H1 (cell line): ENCODE data around the gene UQCRQ.

Experiments used
- CHD2 ChIP-seq: IDR thresholded peaks from 2 replicates; pipeline ENCODE4 v1.6.1; 2012; ENCODE audit warnings: low read length, improper control_type of control experiment
- CTCF ChIP-seq, 3 experiments: IDR thresholded peaks; 1 replicate in 2 of 3; 2 replicates in 1 of 3; pipeline versions ENCODE4 v1.5.1 to v1.6.1; 2011; ENCODE audit warnings: low read length in 3 of 3, mild to moderate bottlenecking in 3 of 3, inconsistent platforms in 2 of 3, low read depth in 1 of 3, moderate library complexity in 1 of 3; ENCODE audit not compliant: insufficient read depth in 1 of 3; ENCODE audit errors: control extremely low read depth in 1 of 3
- EZH2 ChIP-seq: fragments of 200-600 bp; sonication (generic); IDR thresholded peaks from 2 replicates; pipeline ENCODE4 v1.7.1; 2012; ENCODE audit warnings: low read depth, mild to moderate bottlenecking, moderate library complexity, low read length, inconsistent platforms; ENCODE audit not compliant: severe bottlenecking
- GTF2F1 ChIP-seq: IDR thresholded peaks from 2 replicates; pipeline ENCODE4 v1.6.1; 2012; ENCODE audit warnings: low read depth, low read length, improper control_type of control experiment, borderline replicate concordance
- HDAC6 ChIP-seq: IDR thresholded peaks from one replicate; pipeline ENCODE4 v1.7.1; 2012; ENCODE audit warnings: low read depth, mild to moderate bottlenecking, inconsistent platforms, low read length, moderate library complexity
- KDM4A ChIP-seq: IDR thresholded peaks from one replicate; pipeline ENCODE4 v1.7.1; 2012; ENCODE audit warnings: low read depth, mild to moderate bottlenecking, moderate library complexity, low read length, inconsistent platforms; ENCODE audit not compliant: severe bottlenecking
- POLR2A ChIP-seq, 2 experiments: IDR thresholded peaks; 1 replicate in 1 of 2; 2 replicates in 1 of 2; pipeline ENCODE4 v1.6.1; 2011; ENCODE audit warnings: low read depth in 2 of 2, low read length in 2 of 2, mild to moderate bottlenecking in 2 of 2; ENCODE audit errors: control extremely low read depth in 1 of 2
- POLR2AphosphoS5 ChIP-seq: IDR thresholded peaks from 2 replicates; pipeline ENCODE4 v1.6.1; 2011; ENCODE audit warnings: low read depth, low read length
- RBBP5 ChIP-seq: IDR thresholded peaks from 2 replicates; pipeline ENCODE4 v1.7.1; 2012; ENCODE audit warnings: low read depth, mild to moderate bottlenecking, inconsistent platforms, low read length, moderate library complexity, borderline replicate concordance
- TAF1 ChIP-seq: IDR thresholded peaks from 2 replicates; pipeline ENCODE4 v1.6.1; 2011; ENCODE audit warnings: mild to moderate bottlenecking, low read depth, low read length
- TF ChIP-seq, protein P1 (sequence below): IDR thresholded peaks from 2 replicates; pipeline ENCODE4 v1.6.1; 2012; ENCODE audit warnings: inconsistent platforms
- TF ChIP-seq, protein P2 (sequence below): IDR thresholded peaks from 2 replicates; pipeline ENCODE4 v1.6.1; 2011; ENCODE audit warnings: low read length, improper control_type of control experiment
- TF ChIP-seq, protein P3 (sequence below): IDR thresholded peaks from 2 replicates; pipeline ENCODE4 v1.6.1; 2011; ENCODE audit warnings: low read depth, mild to moderate bottlenecking, low read length; ENCODE audit not compliant: insufficient read depth
- TF ChIP-seq, protein P4 (sequence below): IDR thresholded peaks from 2 replicates; pipeline ENCODE4 v1.6.1; 2012; ENCODE audit warnings: low read length, inconsistent platforms

DNA sequence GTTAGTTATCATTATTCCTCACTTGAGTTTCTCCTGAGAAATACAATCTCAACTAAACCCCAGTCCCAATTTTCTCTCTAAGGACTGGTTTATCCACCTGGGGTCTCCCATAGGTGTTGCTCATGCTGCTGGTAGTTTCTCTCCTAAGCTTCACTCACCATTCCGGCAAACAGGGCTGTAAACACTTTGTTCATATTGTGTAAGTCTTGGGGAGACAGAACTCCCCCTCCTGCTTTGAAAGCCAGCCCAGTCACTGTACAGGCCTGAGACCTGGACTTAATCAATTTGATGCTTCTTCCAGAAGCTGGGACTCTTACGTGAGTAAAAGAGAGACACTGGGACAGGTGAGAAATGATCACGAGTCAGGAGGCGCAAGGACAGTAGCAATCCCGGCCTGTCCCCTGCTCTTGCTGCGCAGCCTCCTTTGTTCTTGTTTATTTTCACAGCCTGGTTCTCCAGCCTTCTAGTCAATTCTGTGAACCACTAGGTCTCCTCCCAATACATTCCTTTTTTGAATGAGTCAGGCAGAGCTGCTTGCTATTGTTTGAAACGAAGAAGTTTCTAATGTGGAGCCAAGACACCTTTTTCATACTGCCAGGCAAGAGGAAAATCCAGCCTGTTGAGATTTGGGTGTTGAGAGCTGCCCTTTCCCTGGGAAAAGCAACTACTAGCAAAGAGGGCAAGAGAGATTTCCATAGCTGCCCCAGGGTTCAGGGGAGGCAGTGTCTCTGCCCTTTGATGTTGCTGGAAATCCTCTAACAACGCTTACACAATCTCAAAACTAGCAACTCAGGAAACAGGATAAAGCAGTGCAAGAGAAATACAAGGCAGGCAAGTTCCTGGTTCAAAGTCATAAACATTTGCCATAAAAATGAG, 26.8 kb upstream of the UQCRQ start:
- TF ChIP-seq, protein P1, sequence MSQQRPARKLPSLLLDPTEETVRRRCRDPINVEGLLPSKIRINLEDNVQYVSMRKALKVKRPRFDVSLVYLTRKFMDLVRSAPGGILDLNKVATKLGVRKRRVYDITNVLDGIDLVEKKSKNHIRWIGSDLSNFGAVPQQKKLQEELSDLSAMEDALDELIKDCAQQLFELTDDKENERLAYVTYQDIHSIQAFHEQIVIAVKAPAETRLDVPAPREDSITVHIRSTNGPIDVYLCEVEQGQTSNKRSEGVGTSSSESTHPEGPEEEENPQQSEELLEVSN: no peak
- TF ChIP-seq KDM4A: no peak
- TF ChIP-seq RBBP5: no peak
- no peak for TF ChIP-seq CTCF (IDR thresholded peaks at IDR 0.05; ENCODE audit: control extremely low read depth in 1 of 3, insufficient read depth in 1 of 3, low read depth in 1 of 3, low read length in 3 of 3)
- TF ChIP-seq, protein P2, sequence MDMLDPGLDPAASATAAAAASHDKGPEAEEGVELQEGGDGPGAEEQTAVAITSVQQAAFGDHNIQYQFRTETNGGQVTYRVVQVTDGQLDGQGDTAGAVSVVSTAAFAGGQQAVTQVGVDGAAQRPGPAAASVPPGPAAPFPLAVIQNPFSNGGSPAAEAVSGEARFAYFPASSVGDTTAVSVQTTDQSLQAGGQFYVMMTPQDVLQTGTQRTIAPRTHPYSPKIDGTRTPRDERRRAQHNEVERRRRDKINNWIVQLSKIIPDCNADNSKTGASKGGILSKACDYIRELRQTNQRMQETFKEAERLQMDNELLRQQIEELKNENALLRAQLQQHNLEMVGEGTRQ: no peak
- TF ChIP-seq POLR2AphosphoS5: no peak
- no peak for TF ChIP-seq GTF2F1
- TF ChIP-seq, protein P3, sequence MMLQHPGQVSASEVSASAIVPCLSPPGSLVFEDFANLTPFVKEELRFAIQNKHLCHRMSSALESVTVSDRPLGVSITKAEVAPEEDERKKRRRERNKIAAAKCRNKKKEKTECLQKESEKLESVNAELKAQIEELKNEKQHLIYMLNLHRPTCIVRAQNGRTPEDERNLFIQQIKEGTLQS: no peak
- TF ChIP-seq, protein P4, sequence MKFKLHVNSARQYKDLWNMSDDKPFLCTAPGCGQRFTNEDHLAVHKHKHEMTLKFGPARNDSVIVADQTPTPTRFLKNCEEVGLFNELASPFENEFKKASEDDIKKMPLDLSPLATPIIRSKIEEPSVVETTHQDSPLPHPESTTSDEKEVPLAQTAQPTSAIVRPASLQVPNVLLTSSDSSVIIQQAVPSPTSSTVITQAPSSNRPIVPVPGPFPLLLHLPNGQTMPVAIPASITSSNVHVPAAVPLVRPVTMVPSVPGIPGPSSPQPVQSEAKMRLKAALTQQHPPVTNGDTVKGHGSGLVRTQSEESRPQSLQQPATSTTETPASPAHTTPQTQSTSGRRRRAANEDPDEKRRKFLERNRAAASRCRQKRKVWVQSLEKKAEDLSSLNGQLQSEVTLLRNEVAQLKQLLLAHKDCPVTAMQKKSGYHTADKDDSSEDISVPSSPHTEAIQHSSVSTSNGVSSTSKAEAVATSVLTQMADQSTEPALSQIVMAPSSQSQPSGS: no peak
- no peak for TF ChIP-seq TAF1
- no peak for TF ChIP-seq POLR2A (IDR thresholded peaks at IDR 0.05; ENCODE audit: control extremely low read depth in 1 of 2, low read depth in 2 of 2, low read length in 2 of 2)
- TF ChIP-seq CHD2: no peak
- no peak for TF ChIP-seq EZH2
- TF ChIP-seq HDAC6: no peak
